GM23248 (cell line): ENCODE measurements around the gene CREBBP. TPM values are rescaled to one million over a fixed set of nuclear protein-coding genes. Genes with fewer than 3 reads are reported as not detected.

Source experiments
- DNase-seq: peaks from one replicate; pipeline ENCODE4 v3.0.0-alpha.2; 2015
- H2AFZ ChIP-seq: fragments of 200-600 bp; sonication (generic); 2 replicates; pipeline ENCODE4 v1.6.1; 2016; ENCODE audit warnings: antibody characterized with exemption
- H3F3A ChIP-seq: fragments of 200-600 bp; sonication (generic); 2 replicates; pipeline ENCODE4 v1.6.1; 2016; ENCODE audit warnings: mild to moderate bottlenecking, antibody characterized with exemption, mixed run types; ENCODE audit not compliant: insufficient read depth
- H3K27ac ChIP-seq: fragments of 200-600 bp; sonication (generic); 2 replicates; pipeline ENCODE4 v1.5.1; 2016; ENCODE audit warnings: mild to moderate bottlenecking
- H3K27me3 ChIP-seq: fragments of 200-600 bp; sonication (generic); replicated peaks from 2 replicates; pipeline ENCODE4 v1.6.1; 2016; ENCODE audit warnings: mild to moderate bottlenecking; ENCODE audit not compliant: insufficient read depth
- H3K36me3 ChIP-seq: fragments of 200-600 bp; sonication (generic); 2 replicates; pipeline ENCODE4 v1.6.1; 2016; ENCODE audit warnings: low read depth, mild to moderate bottlenecking
- H3K4me1 ChIP-seq: fragments of 200-600 bp; sonication (generic); 2 replicates; pipeline ENCODE4 v1.6.1; 2016; ENCODE audit warnings: mild to moderate bottlenecking; ENCODE audit not compliant: insufficient read depth
- H3K4me2 ChIP-seq: fragments of 200-600 bp; sonication (generic); one replicate; pipeline ENCODE4 v1.6.1; 2016; ENCODE audit warnings: mild to moderate bottlenecking; ENCODE audit not compliant: unreplicated experiment
- H3K4me3 ChIP-seq: fragments of 200-600 bp; sonication (generic); 2 replicates; pipeline ENCODE4 v1.5.1; 2016; ENCODE audit warnings: mild to moderate bottlenecking
- H3K79me2 ChIP-seq: fragments of 200-600 bp; sonication (generic); 2 replicates; pipeline ENCODE4 v1.6.1; 2016; ENCODE audit warnings: mild to moderate bottlenecking; ENCODE audit not compliant: insufficient read depth
- H3K9ac ChIP-seq: fragments of 200-600 bp; sonication (generic); 2 replicates; pipeline ENCODE4 v1.6.1; 2016; ENCODE audit warnings: mild to moderate bottlenecking
- H3K9me2 ChIP-seq: fragments of 200-600 bp; sonication (generic); 2 replicates; pipeline ENCODE4 v1.6.1; 2016; ENCODE audit warnings: mixed run types, mild to moderate bottlenecking, moderate library complexity; ENCODE audit not compliant: insufficient read depth
- H3K9me3 ChIP-seq: fragments of 200-600 bp; sonication (generic); one replicate; pipeline ENCODE4 v1.6.1; 2017; ENCODE audit warnings: low read depth
- H4K20me1 ChIP-seq: fragments of 200-600 bp; sonication (generic); 2 replicates; pipeline ENCODE4 v1.6.0; 2016; ENCODE audit not compliant: insufficient read depth
- EZH2 ChIP-seq: fragments of 200-600 bp; sonication (generic); IDR thresholded peaks from 2 replicates; pipeline ENCODE4 v1.6.1; 2018; ENCODE audit warnings: antibody characterized with exemption, mild to moderate bottlenecking; ENCODE audit not compliant: insufficient read depth, poor library complexity, severe bottlenecking
- EZH2phosphoT487 ChIP-seq: fragments of 200-600 bp; sonication (generic); IDR thresholded peaks from 2 replicates; pipeline ENCODE4 v1.6.1; 2018; ENCODE audit warnings: antibody characterized with exemption, moderate library complexity, mild to moderate bottlenecking, low read depth; ENCODE audit not compliant: insufficient read depth
- WGBS, 2 experiments: methylation state at CpG; one replicate each; pipeline ENCODE4 v1.1.6; 2015 to 2017; ENCODE audit warnings: low lambda C conversion rate in 2 of 2, low coverage in 1 of 2; ENCODE audit errors: missing lambda C conversion rate in 2 of 2; 5-methylcytosine and 5-hydroxymethylcytosine counted together
- in situ Hi-C: fragments of 300-500 bp; cut with MboI; formaldehyde crosslinking; loops from 2 replicates; pipeline ENCODE4 v1.15.0; 2020
- polyA plus RNA-seq: library from polyadenylated mRNA; unstranded; fragments of >200 nt; fragmentation: Nextera tagmentation; extraction: Ambion mirVana; gene quantifications from 2 replicates; pipeline ENCODE4 v1.2.1, GENCODE V29; 2016
- total RNA-seq: library from RNA; depleted of rRNA; stranded (reverse); fragments of >200 nt; shearing (Covaris generic); gene quantifications from 2 replicates; pipeline ENCODE4 v1.2.3, GENCODE V29; 2014

The CREBBP gene
- total and polyA plus RNA-seq, 2 experiments from 2014 or later = 11.7 to 11.9 TPM

- Histone ChIP-seq H3K9ac (no peak overlapping the region), H3K4me3 (no peak overlapping the region), H3K79me2 (peaks cover 81% of the 10 kb centered on the region), H3F3A (no peaks in the 10 kb centered on the region), H3K9me3 (no peaks in the 10 kb centered on the region), H4K20me1 (no peaks in the 10 kb centered on the region), H3K4me2 (no peak overlapping the region), H3K27ac (no peak overlapping the region), H2AFZ (no peak overlapping the region), H3K36me3 (no peaks in the 10 kb centered on the region), H3K27me3 (no peaks in the 10 kb centered on the region), H3K4me1 (peaks cover 10% of the 10 kb centered on the region), H3K9me2 (no peaks in the 10 kb centered on the region)
- TF ChIP-seq EZH2phosphoT487 (no peak), EZH2 (no peak)
- 83 to 88% methylated on average over 15 of the region's 15 CpGs for WGBS, 2 experiments
- in situ Hi-C loops = no loop called here
- no peak for DNase-seq
Observed at GRCh38 chr16:3713587-3714242, 166.8 kb downstream of the CREBBP start.

- H3K36me3 ChIP-seq = no peaks in the 10 kb centered on the region
- no peak overlapping the region for H3K4me2 ChIP-seq
- in situ Hi-C loops = no loop called here
Observed at GRCh38 chr16:3712861-3713372, 167.6 kb downstream of the CREBBP start.

GRCh38 chr16:3706253-3707012, 174.1 kb downstream of the CREBBP start:
- no peak overlapping the region for H3K27ac ChIP-seq
- DNase-seq = no peak
- H3F3A ChIP-seq = no peaks in the 10 kb centered on the region
- H4K20me1 ChIP-seq = no peaks in the 10 kb centered on the region
- H3K9me2 ChIP-seq = no peaks in the 10 kb centered on the region
- H3K4me2 ChIP-seq = no peak overlapping the region
- H3K9me3 ChIP-seq = no peaks in the 10 kb centered on the region
- no peaks in the 10 kb centered on the region for H3K27me3 ChIP-seq
- no peak overlapping the region for H3K9ac ChIP-seq
- 96 to 98% methylated on average over 10 of the region's 10 CpGs for WGBS, 2 experiments
- peaks cover 65% of the 10 kb centered on the region for H3K79me2 ChIP-seq
- H3K4me3 ChIP-seq = no peak overlapping the region
- in situ Hi-C loops = no loop called here
- no peaks in the 10 kb centered on the region for H3K4me1 ChIP-seq
- no peaks in the 10 kb centered on the region for H3K36me3 ChIP-seq
- H2AFZ ChIP-seq = no peak overlapping the region
- TF ChIP-seq EZH2phosphoT487 (no peak), EZH2 (no peak)

More at GRCh38 chr16:3712861-3713372, 167.6 kb downstream of the CREBBP start:
- no peak overlapping the region for H3K9ac ChIP-seq
- H3K4me1 ChIP-seq = peaks cover 6% of the 10 kb centered on the region; the same call in 1 of the 2 replicates
- no peaks in the 10 kb centered on the region for H4K20me1 ChIP-seq
- H3K9me2 ChIP-seq = no peaks in the 10 kb centered on the region
- no peaks in the 10 kb centered on the region for H3K27me3 ChIP-seq
- no peak overlapping the region for H3K4me3 ChIP-seq
- WGBS, 2 experiments = 91 to 95% methylated on average over 16 of the region's 16 CpGs
- no peak for TF ChIP-seq EZH2phosphoT487
- no peak for TF ChIP-seq EZH2
- no peaks in the 10 kb centered on the region for H3F3A ChIP-seq
- no peak overlapping the region for H2AFZ ChIP-seq
- no peaks in the 10 kb centered on the region for H3K9me3 ChIP-seq
- H3K79me2 ChIP-seq = peaks cover 87% of the 10 kb centered on the region
- no peak for DNase-seq
- no peak overlapping the region for H3K27ac ChIP-seq

- Histone ChIP-seq H3F3A (0 out of 2 replicates have a peak, but pooled peaks cover 1% of the 10 kb centered on the region), H3K27me3 (no peaks in the 10 kb centered on the region), H3K4me3 (no peak overlapping the region), H3K9ac (no peak overlapping the region), H3K4me2 (no peak overlapping the region), H3K79me2 (peaks cover 48% of the 10 kb centered on the region), H4K20me1 (no peaks in the 10 kb centered on the region), H3K9me2 (no peaks in the 10 kb centered on the region), H3K27ac (no peak overlapping the region), H3K36me3 (no peaks in the 10 kb centered on the region), H2AFZ (no peak overlapping the region), H3K4me1 (no peaks in the 10 kb centered on the region), H3K9me3 (no peaks in the 10 kb centered on the region)
- 95 to 97% methylated on average over 7 of the region's 7 CpGs for WGBS, 2 experiments
- TF ChIP-seq EZH2phosphoT487 (no peak), EZH2 (no peak)
- in situ Hi-C loops = no loop called here
- DNase-seq = no peak
Observed at GRCh38 chr16:3702082-3702481, 178.4 kb downstream of the CREBBP start.
